IPS-18c (cell line): ENCODE results near the gene STARD3.

Experiments used
- H3K4me3 ChIP-seq: 2 replicates; pipeline ENCODE4 v1.7.0; 2013; ENCODE audit warnings: low read depth, mild to moderate bottlenecking, low read length, moderate library complexity; ENCODE audit not compliant: insufficient read depth
- H3K9me3 ChIP-seq: one replicate; pipeline ENCODE4 v1.6.1; 2013; ENCODE audit warnings: mild to moderate bottlenecking, low read length, moderate library complexity; ENCODE audit not compliant: control insufficient read depth, insufficient read depth

The STARD3 gene

GRCh38 chr17:39671651-39672521, 34.9 kb downstream of the STARD3 start:
- Histone ChIP-seq H3K4me3 (no peak overlapping the region), H3K9me3 (no peaks in the 10 kb centered on the region)

GRCh38 chr17:39672522-39673334, 35.8 kb downstream of the STARD3 start:
- H3K4me3 ChIP-seq, result no peak overlapping the region
- no peaks in the 10 kb centered on the region for H3K9me3 ChIP-seq

GRCh38 chr17:39673335-39674081, 36.6 kb downstream of the STARD3 start:
- Histone ChIP-seq H3K9me3 (no peaks in the 10 kb centered on the region), H3K4me3 (no peak overlapping the region)

GRCh38 chr17:39674179-39674578, 37.2 kb downstream of the STARD3 start:
- no peak overlapping the region; the same call in 1 of the 2 replicates for H3K4me3 ChIP-seq
- H3K9me3 ChIP-seq, result no peaks in the 10 kb centered on the region

GRCh38 chr17:39674702-39675389, 37.9 kb downstream of the STARD3 start:
- H3K9me3 ChIP-seq, result no peaks in the 10 kb centered on the region
- H3K4me3 ChIP-seq, result no peak overlapping the region

- Histone ChIP-seq H3K9me3 (no peaks in the 10 kb centered on the region), H3K4me3 (no peak overlapping the region)
Measured at GRCh38 chr17:39675390-39676082, 38.6 kb downstream of the STARD3 start.

- Histone ChIP-seq H3K4me3 (no peak overlapping the region), H3K9me3 (no peaks in the 10 kb centered on the region)
Measured at GRCh38 chr17:39676198-39676819, 39.4 kb downstream of the STARD3 start.

- H3K9me3 ChIP-seq, result no peaks in the 10 kb centered on the region
- no peak overlapping the region for H3K4me3 ChIP-seq
Measured at GRCh38 chr17:39677072-39677471, 40.1 kb downstream of the STARD3 start.

GRCh38 chr17:39677542-39678339, 40.8 kb downstream of the STARD3 start:
- H3K4me3 ChIP-seq, result no peak overlapping the region
- H3K9me3 ChIP-seq, result no peaks in the 10 kb centered on the region

- H3K4me3 ChIP-seq, result no peak overlapping the region
Measured at GRCh38 chr17:39678340-39679116, 41.6 kb downstream of the STARD3 start.

GRCh38 chr17:39679521-39680192, 42.7 kb downstream of the STARD3 start:
- Histone ChIP-seq H3K9me3 (no peaks in the 10 kb centered on the region), H3K4me3 (no peak overlapping the region)

More at GRCh38 chr17:39678340-39679116, 41.6 kb downstream of the STARD3 start:
- no peaks in the 10 kb centered on the region for H3K9me3 ChIP-seq

- H3K4me3 ChIP-seq, result no peak overlapping the region
- no peaks in the 10 kb centered on the region for H3K9me3 ChIP-seq
Measured at GRCh38 chr17:39683295-39683939, 46.5 kb downstream of the STARD3 start.

GRCh38 chr17:39684369-39685192, 47.6 kb downstream of the STARD3 start:
- no peaks in the 10 kb centered on the region for H3K9me3 ChIP-seq
- H3K4me3 ChIP-seq, result no peak overlapping the region
